ENCODE results near the gene IQGAP2.

Gene IQGAP2

DNA sequence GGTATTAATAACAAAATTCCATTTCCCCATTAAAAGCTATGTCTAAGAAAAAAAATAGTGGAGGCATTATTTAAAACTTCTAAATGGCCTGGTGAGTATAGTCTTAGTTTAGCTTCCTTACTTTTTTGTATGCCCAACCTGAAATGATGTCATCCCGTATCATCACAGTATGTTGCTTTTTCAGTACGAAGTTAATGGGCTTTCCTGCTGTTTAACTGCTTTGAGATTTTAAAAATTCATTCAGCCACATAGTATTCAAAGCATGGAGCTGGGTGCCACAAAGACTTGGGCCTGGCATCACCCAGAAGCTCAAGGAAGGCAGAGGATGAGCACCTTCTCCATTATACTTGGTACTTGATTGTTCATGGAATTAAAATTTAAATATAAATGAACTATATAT, 212.7 kb downstream of the IQGAP2 start:
- TF ChIP-seq, protein P1, sequence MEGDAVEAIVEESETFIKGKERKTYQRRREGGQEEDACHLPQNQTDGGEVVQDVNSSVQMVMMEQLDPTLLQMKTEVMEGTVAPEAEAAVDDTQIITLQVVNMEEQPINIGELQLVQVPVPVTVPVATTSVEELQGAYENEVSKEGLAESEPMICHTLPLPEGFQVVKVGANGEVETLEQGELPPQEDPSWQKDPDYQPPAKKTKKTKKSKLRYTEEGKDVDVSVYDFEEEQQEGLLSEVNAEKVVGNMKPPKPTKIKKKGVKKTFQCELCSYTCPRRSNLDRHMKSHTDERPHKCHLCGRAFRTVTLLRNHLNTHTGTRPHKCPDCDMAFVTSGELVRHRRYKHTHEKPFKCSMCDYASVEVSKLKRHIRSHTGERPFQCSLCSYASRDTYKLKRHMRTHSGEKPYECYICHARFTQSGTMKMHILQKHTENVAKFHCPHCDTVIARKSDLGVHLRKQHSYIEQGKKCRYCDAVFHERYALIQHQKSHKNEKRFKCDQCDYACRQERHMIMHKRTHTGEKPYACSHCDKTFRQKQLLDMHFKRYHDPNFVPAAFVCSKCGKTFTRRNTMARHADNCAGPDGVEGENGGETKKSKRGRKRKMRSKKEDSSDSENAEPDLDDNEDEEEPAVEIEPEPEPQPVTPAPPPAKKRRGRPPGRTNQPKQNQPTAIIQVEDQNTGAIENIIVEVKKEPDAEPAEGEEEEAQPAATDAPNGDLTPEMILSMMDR (IDR thresholded peaks at IDR 0.05; ENCODE audit: insufficient read depth, low read length, poor library complexity, severe bottlenecking), result no peak
- H3K36me3 ChIP-seq (ENCODE audit: control insufficient read depth, insufficient read depth, low read length), result peaks cover 2% of the 10 kb centered on the region; the same call in 1 of the 2 replicates
- DNase-seq (ENCODE audit: extremely low read depth, insufficient read length), result no peak
- no peaks in the 10 kb centered on the region for H3K27me3 ChIP-seq (replicated peaks; ENCODE audit: control insufficient read depth, insufficient read depth, low read length)
- H3K4me3 ChIP-seq (replicated peaks; ENCODE audit: low read depth, low read length), result no peak overlapping the region

DNA sequence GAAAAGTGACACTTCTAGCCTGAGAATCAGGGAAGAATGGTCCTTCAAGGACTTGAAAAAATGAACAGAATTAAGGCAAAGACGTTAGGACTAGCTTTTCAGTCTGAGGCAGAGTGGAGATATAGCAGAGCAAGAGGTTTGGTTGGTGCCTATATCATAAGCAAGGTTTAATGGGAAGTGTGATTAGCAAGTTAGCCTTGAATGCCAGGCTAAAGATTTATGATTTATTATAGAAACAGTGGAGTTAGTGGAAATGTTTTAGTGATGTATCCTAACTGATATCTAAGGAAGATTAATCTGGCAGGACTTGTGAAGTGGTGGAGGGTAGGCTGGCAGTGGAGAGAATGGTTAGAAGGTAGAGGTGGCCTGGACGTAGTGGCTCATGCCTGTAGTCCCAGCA, 213.1 kb downstream of the IQGAP2 start:
- no peak overlapping the region for H3K4me3 ChIP-seq (replicated peaks; ENCODE audit: low read depth, low read length)
- no peaks in the 10 kb centered on the region for H3K27me3 ChIP-seq (replicated peaks; ENCODE audit: control insufficient read depth, insufficient read depth, low read length)
- DNase-seq (ENCODE audit: extremely low read depth, insufficient read length), result no peak
- H3K36me3 ChIP-seq (ENCODE audit: control insufficient read depth, insufficient read depth, low read length), result peaks cover 2% of the 10 kb centered on the region; the same call in 1 of the 2 replicates
- TF ChIP-seq, protein P1 (IDR thresholded peaks at IDR 0.05; ENCODE audit: insufficient read depth, low read length, poor library complexity, severe bottlenecking), result no peak

DNA sequence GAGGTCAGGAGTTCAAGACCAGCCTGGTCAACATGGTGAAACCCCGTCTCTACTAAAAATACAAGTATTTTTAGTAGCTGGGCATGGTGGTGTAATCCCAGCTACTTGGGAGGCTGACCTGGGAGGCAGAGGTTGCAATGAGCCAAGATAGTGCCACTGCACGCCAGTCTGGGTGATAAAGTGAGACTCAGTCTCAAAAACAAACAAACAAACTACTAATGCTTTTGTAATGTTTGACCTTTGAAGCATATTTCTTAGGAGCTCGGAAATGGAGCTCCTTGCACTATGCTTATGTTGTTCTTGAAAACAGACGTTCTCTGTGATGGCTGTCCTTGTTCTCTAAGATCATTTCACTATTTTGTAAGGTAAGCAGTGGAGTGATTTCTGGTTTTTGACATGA, 214.1 kb downstream of the IQGAP2 start:
- TF ChIP-seq, protein P1 (IDR thresholded peaks at IDR 0.05; ENCODE audit: insufficient read depth, low read length, poor library complexity, severe bottlenecking), result no peak
- H3K27me3 ChIP-seq (replicated peaks; ENCODE audit: control insufficient read depth, insufficient read depth, low read length), result no peaks in the 10 kb centered on the region
- no peak for DNase-seq (ENCODE audit: extremely low read depth, insufficient read length)
- H3K4me3 ChIP-seq (replicated peaks; ENCODE audit: low read depth, low read length), result no peak overlapping the region
- H3K36me3 ChIP-seq (ENCODE audit: control insufficient read depth, insufficient read depth, low read length), result no peaks in the 10 kb centered on the region

DNA sequence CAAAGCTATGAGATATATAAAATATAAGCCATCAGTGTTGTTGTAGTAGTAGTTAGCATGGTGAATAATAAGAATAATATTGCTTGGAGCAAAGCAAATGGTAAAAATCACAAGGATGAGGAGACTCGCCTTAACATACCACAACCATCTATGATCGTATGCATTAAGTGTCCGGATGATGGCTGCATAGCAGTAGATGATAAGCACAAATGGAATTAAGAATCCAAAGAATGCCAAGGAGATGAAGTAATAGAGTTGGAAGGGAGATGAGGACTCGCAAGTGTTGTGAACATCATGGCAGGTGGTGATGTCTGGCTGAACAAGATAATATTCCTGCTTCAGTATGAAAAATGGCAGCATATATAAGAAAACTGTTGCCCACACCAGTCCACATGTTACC, 214.6 kb downstream of the IQGAP2 start:
- Histone ChIP-seq H3K4me3 (replicated peaks; ENCODE audit: low read depth, low read length) (no peak overlapping the region), H3K27me3 (replicated peaks; ENCODE audit: control insufficient read depth, insufficient read depth, low read length) (no peaks in the 10 kb centered on the region), H3K36me3 (ENCODE audit: control insufficient read depth, insufficient read depth, low read length) (no peaks in the 10 kb centered on the region)
- DNase-seq (ENCODE audit: extremely low read depth, insufficient read length), result no peak
- TF ChIP-seq, protein P1 (IDR thresholded peaks at IDR 0.05; ENCODE audit: insufficient read depth, low read length, poor library complexity, severe bottlenecking), result no peak

DNA sequence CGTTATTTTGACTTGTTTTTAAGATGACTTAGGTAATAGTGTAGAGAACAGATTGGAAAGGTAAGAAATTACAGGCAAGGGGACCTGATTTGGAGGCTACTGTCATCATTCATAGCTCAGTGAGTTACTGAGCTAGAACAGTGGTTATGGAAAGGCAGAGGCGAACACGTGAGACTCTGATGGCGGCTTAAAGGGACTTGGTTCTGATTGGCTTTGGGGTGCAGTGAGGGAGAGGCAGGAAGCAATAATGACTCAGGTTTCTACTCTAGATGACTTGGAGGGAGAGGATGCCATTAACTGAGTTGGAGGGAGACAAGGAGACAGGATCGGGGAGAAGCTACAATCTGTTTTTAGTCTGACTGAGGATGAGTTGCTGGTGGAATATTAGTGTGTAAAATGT, 217.1 kb downstream of the IQGAP2 start:
- Histone ChIP-seq H3K27me3 (replicated peaks; ENCODE audit: control insufficient read depth, insufficient read depth, low read length) (no peaks in the 10 kb centered on the region), H3K36me3 (ENCODE audit: control insufficient read depth, insufficient read depth, low read length) (no peaks in the 10 kb centered on the region), H3K4me3 (replicated peaks; ENCODE audit: low read depth, low read length) (no peak overlapping the region)
- DNase-seq (ENCODE audit: extremely low read depth, insufficient read length), result no peak
- TF ChIP-seq, protein P1 (IDR thresholded peaks at IDR 0.05; ENCODE audit: insufficient read depth, low read length, poor library complexity, severe bottlenecking), result no peak

DNA sequence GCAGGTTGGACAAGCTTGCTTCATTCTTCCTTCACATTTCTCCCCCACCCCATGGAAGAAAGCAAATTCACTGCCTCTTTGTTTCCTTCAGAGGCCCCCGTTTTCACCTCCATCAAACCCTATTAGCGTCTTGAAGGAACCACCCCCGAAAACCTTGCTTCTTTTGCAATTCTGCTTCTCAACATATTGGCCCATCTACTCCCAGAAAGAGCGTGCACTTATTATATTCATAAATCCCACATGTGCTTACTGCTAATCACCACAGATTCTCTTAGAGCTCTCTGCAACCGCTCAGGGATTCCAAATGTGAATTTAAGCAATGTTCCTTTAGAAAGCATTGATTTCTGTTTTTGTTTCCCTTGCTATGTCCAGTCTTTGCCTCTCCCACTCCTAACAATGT, 219.0 kb downstream of the IQGAP2 start:
- TF ChIP-seq, protein P1 (IDR thresholded peaks at IDR 0.05; ENCODE audit: insufficient read depth, low read length, poor library complexity, severe bottlenecking), result no peak

More for the DNA sequence above, 219.0 kb downstream of the IQGAP2 start:
- no peaks in the 10 kb centered on the region for H3K27me3 ChIP-seq (replicated peaks; ENCODE audit: control insufficient read depth, insufficient read depth, low read length)
- no peaks in the 10 kb centered on the region for H3K36me3 ChIP-seq (ENCODE audit: control insufficient read depth, insufficient read depth, low read length)
- H3K4me3 ChIP-seq (replicated peaks; ENCODE audit: low read depth, low read length), result no peak overlapping the region
- DNase-seq (ENCODE audit: extremely low read depth, insufficient read length), result no peak

All from GM06990 (cell line).